Activated CD4-positive, alpha-beta T cell treated with anti-CD3 and anti-CD28 coated beads, Interleukin-10, Interleukin-2, amounts not matched to agents 100 ng/mL and 50 ng/mL, durations not matched to agents 16 hours and 8 hours (primary cell): Measurements from ENCODE around the gene SYCP3.
"Not testable (repeated sequence)": the region's sequence is repeated elsewhere in the genome, so short reads cannot be mapped to it uniquely, and the experiment has no call there.

ENCODE experiments used
- DNase-seq: peaks from one replicate; pipeline ENCODE4 v3.0.0-alpha.2; 2020

The SYCP3 gene

GRCh38 chr12:101710288-101710687 is 29.0 kb downstream of the SYCP3 start:
- no peak for DNase-seq

DNA sequence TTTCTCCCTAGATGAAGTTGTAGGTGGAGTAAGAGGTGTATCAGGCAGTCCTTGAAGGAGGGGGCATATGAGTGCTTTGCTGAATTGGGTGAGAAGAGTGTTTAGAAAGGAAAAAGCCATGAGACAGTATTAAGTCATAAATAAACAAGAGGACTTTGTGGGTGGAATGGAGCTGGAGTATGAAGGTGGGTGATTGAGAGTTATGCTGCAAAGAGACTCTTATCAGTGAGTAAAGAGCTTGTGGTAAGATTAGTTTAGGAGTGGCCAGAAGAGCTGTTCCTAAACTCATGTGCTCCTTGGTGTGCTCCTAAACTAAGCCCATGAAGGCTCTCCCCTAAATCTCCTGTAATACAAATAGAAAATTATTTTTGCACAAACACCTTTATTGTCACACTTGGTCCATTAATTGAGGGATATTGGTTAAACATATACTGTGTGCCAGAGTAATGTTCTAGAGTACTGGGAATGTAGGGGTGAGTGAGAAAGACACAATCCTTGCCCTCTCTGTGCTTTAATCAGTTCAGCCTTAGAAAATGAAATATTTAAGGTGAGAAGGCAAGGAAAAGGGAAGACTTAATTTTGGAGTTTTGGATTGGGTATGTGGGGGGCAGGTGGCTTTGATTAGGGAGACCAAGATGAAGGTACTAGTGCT is 32.0 kb downstream of the SYCP3 start:
- no peak for DNase-seq

GRCh38 chr12:101706403-101706802 is 32.9 kb downstream of the SYCP3 start:
- no peak for DNase-seq

GRCh38 chr12:101703487-101703886 is 35.8 kb downstream of the SYCP3 start:
- no peak for DNase-seq

GRCh38 chr12:101700299-101700820 is 38.9 kb downstream of the SYCP3 start:
- no peak for DNase-seq

DNA sequence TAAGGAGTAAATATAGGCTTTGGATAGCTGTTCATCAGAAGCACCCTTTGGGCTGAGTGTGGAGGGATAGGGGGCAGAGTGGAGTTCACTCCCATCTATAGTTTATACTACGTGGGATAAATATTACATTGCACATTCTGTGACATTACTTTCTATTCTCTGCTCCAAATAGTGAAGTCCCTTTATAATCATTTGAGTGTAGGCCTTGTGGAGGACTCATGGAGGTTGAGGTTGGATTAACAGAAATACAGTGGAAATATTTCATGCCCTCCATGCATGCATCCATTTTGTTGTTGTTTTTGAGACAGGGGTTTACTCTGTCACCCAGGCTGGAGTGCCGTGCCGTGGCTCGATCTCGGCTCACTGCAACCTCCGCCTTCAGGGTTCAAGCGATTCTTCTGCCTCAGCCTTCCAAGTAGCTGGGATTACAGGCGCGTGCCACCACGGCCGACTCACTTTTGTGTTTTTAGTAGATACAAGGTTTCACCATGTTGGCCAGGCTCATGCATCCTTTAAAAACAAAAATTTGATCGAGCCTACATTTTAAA is 40.4 kb downstream of the SYCP3 start:
- DNase-seq, result peak; percentile 16

DNA sequence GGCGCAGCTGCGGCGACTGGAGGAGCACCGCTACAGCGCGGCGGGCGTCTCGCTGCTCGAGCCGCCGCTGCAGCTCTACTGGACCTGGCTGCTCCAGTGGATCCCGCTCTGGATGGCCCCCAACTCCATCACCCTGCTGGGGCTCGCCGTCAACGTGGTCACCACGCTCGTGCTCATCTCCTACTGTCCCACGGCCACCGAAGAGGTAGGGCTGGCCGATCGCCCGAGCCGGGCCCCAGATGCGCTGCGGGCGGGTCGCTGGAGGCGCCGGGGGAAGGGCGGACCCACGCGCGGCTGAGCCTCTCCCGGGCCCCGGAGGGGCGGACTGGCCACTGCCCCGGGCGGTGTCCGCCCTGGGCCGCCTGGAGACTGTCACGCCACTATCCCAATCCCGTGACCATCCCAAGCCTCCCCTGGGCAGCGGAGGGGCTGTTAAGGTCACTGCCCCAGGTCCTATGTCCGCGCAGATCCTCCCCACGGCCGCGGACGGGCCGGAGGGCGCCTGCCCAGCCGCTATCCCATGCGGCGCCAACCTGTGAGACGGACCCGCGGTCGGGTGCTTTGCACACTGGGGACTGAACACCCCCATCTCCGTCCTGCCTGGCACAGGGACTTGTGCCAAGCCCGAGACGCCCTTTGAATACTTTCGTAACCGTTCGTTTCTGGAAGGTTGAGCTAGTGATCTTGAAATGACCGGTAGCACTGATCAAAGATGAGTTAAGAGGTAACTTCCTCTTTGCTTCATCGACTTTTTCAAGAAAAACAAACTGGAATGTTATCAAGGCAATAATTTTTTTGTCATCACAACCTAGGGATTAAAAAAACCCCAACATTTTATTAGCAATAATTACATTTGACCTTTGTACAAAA is 41.1 kb downstream of the SYCP3 start:
- DNase-seq, result peak; percentile 45

- DNase-seq, result peak; percentile 84
Measured at GRCh38 chr12:101697197-101697929, 41.9 kb downstream of the SYCP3 start, which contains the start of gene CHPT1. CHPT1 (plus strand) TSS chr12:101697640; CDS start chr12:101697862, 222 bp downstream.

DNA sequence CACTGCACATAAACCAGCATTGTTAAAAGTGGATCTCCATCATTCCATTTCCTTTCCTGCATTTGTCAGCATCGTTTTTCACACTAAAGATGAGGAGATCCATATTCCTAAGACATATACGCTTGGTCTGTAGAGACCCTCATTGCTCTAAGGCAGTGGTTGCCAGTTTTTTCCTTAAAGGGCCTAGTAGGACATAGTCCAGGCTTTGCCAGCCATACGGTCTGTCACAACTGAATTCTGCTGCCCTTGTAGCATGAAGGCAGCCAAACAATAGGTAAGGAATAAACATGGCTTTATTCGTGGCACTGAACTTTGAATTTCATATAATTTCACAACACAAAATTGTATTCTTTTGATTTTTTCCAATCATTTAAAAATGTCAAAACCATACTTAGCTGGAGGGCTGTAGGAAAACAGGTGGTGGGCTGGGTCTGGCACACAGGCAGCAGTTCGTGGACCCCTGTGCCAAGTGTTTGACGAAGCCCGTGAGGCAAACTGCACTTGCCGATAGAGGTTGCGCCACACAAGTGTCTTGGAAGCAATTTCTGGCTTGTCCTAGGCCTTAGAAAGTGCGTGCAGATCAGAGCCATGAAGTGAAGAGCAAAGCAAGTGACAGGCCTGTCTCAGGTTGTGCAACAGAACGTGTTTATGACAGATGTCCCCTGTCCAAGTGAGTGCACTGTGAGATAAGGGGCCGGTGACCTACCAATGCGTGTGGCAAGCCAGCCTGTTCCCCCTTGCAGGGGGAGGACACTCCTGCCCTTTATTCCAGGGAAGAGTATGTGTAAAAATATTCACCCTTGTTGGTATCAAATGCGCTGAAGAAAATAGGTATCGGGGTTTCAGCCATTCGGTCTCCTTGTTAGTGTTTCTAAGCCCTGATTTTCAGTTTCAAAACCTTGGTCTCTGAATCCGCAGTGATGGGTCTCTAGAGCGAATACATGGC is 42.7 kb downstream of the SYCP3 start:
- peak; percentile 14 for DNase-seq

DNA sequence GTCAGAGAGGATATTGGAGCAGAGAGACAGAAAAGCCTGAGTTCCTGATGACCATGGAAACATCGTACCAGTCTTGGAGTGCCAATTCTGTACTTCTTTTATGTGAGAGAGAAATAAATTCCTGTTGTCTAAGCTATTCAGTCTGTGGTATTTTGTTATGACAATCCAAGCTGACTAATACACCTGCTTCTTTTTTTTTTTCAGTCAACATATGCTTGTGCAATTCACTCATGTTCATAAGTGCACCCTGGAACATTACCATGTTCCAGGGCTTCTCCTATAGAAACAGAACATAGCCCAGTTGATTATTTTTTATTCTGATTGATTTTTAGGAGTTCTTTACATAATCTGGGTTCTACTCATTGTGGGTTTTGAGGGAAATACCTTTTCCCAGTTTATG is 43.6 kb downstream of the SYCP3 start:
- no peak for DNase-seq

GRCh38 chr12:101694986-101695385 is 44.3 kb downstream of the SYCP3 start:
- no peak for DNase-seq

DNA sequence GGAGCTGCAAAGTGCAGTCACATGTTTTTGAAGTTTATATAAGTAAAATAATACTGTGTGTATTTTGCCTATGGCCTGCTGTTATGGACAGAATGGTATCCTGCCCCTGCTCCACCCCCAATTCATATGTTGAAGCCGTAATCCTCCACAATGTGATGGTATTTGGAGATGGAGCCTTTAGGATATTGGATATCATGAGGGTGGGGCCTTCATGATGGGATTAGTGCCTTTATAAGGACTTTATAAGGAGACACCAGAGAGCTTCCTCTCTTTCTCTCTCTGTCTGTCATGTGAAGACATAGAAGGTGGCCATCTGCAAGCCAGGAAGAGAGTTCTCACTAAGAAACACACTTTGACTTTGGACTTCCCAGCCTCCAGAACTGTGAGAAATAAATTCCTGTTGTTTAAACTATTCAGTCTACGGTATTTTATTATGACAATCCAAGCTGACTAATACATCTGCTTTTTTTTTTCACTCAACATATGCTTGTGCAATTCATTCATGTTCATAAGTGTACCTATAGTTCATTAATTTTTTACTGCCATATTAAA is 44.9 kb downstream of the SYCP3 start:
- no peak for DNase-seq

- no peak for DNase-seq
Measured at GRCh38 chr12:101691503-101692096, 47.7 kb downstream of the SYCP3 start.

DNA sequence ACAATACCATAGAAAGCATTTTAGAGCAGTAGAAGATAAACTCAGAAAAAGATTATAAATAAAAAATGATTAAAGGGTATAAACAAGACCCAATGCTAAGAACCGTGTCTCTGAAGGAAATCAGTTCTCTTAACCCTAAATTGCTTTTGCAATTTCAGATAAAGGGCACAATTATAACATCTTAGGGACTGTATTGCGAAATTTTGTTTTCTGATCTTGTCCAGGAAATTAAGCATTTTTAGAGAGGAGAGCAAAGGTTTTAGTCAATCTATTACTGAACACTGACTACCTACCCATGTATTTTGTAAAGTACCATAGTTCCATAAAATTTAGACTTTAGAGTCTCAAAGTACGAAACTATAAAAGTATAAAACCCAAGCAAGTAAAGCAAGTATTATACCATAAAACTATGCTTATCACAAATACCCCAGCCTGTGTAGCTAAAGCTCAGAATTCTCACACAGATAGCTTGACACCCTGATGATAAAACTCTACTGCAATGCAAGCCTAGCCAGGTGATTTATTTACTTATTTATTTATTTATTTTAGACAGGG is 48.6 kb downstream of the SYCP3 start:
- no peak for DNase-seq

GRCh38 chr12:101686176-101686575 is 53.1 kb downstream of the SYCP3 start:
- no peak for DNase-seq

GRCh38 chr12:101685092-101685491 is 54.2 kb downstream of the SYCP3 start:
- DNase-seq, result no peak

DNA sequence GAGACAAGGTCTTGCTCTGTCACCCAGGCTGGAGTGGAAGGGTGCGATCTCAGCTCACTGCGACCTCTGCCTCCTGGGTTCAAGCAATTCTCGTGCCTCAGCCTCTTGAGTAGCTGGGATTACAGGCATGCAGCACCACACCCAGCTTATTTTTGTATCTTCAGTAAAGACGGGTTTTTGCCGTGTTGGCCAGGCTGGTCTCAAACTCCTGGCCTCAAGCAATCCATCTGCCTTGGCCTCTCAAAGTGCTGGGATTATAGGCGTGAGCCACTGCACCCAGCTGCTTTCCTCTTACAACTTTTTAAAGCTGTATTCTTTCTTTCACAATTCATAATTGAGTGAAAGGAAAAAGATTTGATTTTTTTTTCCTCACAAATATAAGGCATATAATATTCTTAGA is 57.6 kb downstream of the SYCP3 start:
- DNase-seq, result not testable (repeated sequence)

DNA sequence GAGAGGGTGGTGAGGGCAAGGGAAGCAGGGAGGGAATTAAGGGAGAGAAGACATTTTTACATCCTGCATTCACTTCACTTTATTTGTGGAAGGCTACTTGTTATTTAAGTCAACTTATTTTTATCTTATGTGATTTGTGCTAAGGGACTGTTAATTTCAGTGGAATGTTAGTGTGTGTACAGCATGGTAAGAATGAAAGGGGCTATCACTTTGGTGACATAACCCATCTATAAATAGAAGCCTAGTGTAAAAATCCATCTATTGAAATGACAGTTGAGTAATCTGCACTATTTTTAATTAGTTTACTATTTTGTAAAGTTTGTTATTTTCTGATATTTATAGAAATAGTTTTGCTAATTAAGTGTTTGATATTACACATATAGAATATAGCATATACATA is 58.6 kb downstream of the SYCP3 start:
- no peak for DNase-seq

DNA sequence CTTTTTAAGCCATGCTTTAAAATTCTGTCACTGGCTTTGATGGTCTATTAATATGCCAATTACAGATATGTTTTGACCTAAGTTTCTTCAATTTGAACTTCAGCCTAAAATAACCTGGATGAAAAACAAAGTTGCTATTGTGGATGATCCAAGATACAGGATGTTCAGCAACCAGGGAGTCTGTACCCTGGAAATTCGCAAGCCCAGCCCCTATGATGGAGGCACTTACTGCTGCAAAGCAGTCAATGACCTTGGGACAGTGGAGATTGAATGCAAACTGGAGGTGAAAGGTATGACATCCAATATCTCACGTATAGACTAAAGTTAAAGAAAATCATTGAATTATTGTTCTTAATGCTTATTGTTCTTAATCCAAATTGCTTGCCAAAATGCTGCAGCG is 59.0 kb downstream of the SYCP3 start:
- DNase-seq, result no peak
